OCI-M1 (cell line): Measurements from ENCODE around the gene PYROXD2.

Experiments
- DNase-seq: peaks from one replicate; lab custom pipeline; 2025; lab: John Stamatoyannopoulos, UW

PYROXD2 gene

GRCh38 chr10:98433881-98434732, 19.1 kb upstream of the PYROXD2 start:
- DNase-seq: no peak

GRCh38 chr10:98433371-98433770, 18.4 kb upstream of the PYROXD2 start:
- DNase-seq: no peak

GRCh38 chr10:98432330-98432729, 17.3 kb upstream of the PYROXD2 start:
- DNase-seq: peak; percentile 19

DNA sequence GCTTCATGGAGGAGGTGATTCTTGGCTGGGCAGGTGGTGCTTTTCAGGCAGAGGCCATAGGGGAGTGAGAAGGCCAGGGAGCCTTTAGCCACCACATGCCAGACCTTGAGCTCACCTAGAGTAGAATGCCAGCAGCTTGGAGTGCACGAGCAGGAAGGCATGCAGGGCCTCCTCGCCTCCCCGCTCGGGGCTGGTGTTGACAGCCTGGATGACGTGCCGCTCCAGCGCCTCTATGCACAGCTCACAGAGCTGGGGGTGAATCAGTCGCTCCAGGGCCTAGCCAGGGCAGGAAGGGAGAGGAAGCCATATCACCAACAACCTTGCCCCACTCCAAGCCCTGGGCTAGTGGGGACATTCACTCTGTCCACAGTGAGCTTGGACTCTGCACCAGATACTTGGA, 16.0 kb upstream of the PYROXD2 start:
- no peak for DNase-seq

GRCh38 chr10:98430427-98430826, 15.4 kb upstream of the PYROXD2 start:
- no peak for DNase-seq

GRCh38 chr10:98429320-98430072, 14.5 kb upstream of the PYROXD2 start:
- DNase-seq: no peak

- no peak for DNase-seq
These were observed 12.1 kb upstream of the PYROXD2 start for GRCh38 chr10:98427011-98427515.

- DNase-seq: peak; percentile 84
These were observed 10.8 kb upstream of the PYROXD2 start for GRCh38 chr10:98425511-98426352.

DNA sequence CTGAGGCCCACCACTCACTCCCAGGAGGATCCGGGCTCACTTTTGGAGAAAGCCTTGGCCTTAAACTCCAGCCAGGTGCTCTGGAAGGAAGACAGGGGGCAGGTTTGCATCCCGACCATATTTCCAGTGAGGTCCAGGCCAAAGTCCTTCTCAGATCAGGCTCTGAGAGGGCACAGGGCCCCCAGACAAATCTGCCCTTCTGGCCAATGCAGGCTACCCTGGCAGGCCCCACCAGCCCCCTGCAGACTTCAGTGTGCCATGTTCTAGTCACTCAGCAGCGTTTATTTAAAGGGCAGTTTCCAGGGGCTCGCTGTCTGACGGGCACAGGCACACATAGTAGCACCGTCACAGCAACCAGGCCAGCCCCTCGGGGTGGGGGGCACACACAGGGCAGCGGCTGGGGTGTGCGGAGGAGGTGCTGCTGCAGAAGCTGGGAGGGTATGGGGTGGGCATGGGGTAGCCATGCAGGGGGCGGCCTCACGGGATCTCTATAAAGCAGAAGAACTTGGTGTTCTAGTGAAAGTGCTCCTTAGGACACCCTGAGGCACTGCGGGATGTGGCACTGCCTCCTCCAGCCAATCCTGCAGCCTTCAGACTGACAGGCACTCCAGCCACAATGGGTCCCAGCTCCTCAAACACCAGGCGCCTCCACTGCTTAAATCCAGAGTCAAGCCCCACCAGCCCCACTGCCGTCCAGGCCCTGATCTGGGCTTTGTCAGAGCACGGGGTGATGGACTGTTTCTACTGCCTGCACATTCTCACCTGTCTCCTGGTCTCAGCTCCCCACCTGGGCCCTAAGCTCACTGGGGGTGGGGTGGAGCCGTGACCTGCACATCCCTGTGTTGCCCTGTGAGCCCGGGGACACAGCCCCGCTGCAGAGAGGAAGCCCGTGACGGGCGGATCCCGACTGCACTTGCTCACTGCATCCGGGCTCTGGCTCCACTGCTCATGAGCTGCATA, 9.6 kb upstream of the PYROXD2 start:
- DNase-seq: no peak

DNA sequence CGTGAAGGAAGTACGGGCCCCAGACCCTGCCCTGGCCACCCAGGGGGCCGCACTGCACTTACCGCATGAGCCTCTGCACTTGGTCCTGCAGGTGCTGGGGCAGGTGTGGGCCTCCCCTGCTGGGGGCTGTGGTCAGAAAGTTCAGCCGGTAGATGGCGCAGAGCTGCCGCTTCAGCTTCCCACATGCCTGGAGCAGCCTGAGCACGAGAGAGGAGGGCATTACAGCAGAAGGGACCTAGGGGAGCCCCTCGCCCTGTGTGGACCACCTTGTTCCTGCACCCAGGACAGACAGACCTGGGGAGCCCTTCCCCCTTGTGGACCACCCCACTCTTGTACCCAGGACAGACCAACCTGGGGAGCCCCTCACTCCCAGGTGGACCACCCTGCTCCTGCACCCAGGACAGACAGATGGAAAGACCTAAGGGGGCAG, 8.7 kb upstream of the PYROXD2 start:
- DNase-seq: no peak

DNA sequence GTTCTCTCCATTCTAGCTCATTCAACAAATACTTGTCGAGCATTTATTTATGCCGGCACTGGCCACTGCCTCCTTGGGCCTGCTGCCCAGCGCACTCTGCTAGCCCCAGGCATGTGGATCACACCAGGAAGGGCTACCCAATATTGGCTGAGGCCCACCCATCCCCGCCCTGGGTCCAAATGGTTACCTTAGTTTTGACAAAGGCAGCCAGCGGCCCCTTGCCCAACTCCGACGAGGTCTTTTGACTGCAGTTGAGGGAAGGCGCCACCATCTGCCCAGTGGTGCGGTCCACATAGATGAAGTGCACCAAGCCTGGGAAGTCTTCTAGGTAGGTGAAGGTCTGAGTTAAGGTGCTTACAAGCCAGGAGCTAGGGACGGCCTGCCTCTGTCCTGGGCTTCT, 7.2 kb upstream of the PYROXD2 start:
- no peak for DNase-seq

- no peak for DNase-seq
These were observed 5.8 kb upstream of the PYROXD2 start for GRCh38 chr10:98420786-98421185.

- DNase-seq: no peak
These were observed 4.7 kb upstream of the PYROXD2 start for GRCh38 chr10:98419469-98420261.

DNA sequence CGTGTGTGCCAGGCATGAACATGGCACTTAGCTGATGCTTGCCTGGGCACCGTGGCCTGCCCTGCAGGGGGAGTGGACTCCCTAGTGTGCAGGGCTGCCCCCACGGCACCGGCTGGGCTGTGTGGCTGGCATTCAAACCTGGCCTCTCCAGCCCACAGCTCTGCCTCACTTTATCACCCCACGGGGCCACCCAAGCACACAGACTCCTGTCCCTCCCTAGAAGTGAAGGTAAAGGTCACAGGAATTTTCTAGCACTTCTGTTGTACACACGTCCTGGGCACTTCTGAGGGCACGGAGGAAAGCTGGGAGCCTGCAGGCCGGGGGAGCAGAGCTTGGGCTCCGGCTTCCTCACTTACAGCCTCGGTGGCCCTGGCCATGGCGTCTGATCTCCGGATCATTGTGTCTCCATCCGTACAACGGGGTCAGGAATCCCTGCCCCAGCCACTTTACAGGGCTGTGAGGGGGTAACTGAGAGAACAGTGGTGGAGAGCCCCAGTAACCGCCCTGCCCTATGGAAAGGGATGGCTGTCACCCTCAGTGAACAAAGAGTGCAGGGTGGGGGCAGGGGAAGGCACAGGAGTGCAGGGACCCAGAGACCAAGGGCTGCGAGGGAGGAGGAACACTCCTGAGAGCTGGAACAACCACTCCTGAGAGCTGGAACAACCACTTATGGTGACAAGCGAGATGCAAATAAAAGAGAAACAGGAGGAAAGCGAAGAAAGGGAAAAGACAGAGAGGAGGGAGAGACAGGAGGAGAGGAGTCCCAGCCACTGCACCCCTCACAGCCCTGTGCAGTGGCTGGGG, 3.9 kb upstream of the PYROXD2 start:
- no peak for DNase-seq

DNA sequence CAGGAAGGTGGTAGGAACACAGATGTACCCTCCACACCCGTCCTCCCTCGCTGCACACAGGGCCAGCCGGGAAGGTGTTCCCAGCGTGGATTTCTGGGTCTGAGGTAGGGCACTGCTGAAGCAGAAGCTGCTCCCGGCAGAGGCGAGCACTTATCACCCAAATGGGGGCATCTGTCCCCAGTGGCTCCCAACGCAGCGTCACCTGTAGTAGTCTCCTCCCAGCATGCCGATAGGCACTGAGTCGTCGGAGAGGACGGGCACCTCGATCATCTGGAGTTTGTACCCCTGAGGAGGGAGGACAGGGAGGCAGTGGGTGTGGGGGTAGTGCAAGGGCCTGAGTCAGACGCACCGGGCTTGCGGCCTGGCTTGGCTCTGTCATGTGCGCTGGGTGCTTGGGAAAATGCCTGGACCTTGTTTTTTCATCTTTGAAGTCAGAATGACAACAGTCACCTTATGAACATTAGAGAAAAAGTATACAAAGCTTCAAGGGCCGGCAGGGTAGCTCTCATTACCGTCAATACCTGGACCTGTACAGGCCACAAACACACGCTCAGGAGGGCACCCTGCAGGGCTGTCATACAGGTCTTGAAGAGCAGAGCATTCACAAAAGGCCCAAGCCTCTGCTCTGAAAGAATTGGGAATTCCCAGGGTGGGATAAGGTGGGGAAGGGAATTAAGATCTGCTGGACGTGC, 3.1 kb upstream of the PYROXD2 start:
- DNase-seq: no peak

DNA sequence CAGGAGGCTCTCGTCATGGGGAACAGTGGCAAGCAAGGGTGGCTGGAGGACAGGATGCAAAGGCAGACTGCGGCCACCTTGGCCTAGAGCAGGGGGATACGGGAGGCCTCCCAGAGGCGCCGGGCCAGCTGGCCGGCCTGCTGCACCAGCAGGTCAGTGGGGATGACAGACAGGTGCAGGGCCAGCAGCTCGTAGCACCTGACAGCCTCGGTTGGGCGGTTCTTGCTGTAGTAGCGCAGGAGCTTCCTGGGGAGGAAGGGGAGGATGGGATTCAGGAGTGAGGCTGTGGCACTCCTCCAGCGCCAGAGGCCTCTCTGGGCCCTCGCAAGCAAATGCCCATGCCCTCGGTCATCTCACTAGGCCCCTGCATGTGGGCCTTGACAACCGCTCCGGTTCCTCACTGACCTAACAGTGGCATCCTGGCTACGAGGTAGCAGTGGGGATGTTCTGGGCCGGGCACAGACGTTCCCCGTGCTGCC, 2.5 kb upstream of the PYROXD2 start:
- DNase-seq: no peak

DNA sequence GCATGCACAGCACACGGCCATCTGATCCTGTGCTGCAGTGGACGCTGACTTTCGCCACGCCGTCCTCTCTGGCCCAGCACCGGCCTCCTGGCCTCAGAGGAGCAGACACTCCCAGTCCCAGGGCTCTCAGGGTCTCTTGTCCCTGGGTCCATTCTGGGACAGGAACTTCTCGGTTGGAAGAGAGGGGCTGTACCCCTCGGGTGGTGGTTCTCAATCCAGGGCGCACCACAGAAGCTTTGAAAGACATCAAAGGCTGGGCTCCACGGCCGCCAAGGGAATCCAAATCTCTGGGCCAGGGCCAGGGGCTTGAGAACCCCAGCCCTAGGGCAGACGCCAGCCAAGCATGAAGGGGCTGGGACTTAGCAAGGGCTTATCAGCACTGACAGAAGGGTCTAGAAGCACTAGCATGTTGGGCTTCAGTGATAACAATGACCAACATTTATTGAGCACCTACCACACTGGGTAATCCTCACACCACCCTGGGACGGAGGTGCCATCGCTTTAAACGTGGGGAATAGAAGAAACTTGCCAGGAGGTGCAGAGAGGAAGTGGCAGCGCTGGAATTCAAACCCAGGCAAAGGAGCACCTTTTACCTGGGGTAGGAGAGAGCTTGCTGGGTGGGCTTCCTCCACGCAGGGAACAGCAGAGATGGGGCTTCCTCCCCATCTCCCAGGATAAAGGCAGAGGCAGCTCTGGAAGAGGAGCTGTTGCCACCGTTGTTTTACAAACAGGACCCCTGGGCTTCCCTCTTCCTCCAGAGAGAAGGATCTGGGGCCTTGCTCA, 1.8 kb upstream of the PYROXD2 start:
- DNase-seq: peak; percentile 19

DNA sequence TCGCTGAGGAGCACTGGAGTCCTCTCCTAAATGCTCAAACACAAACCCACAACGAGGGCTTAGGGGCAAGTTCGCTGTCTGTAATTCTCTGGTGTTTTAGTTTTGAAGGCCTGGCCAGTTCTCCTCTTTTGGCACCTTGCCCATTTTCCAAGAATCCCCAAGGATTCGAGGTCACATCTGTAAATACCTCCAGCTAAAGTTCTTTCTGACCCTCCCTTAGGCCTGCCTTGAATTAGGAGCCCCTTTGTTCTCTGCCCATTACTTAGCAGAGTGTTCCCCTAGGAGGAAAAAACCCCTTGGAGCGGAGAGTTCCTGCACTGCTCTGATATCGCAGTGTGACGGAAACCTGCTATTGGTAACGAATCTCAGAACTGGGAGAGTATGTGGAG, 743 bp upstream of the PYROXD2 start:
- DNase-seq: no peak
